IgD-negative memory B cell (primary cell): ENCODE results near the gene GABRA6. TPM values are rescaled to one million over a fixed set of nuclear protein-coding genes. Genes with fewer than 3 reads are reported as not detected.
"Not testable (repeated sequence)": the region's sequence is repeated elsewhere in the genome, so short reads cannot be mapped to it uniquely, and the experiment has no call there.

ENCODE experiments used
- H3K27ac Mint-ChIP-seq, 3 donors: one replicate each; pipeline ENCODE4 v1.8.0; 2020 to 2022; ENCODE audit warnings: mild to moderate bottlenecking in 3 of 3, mixed read lengths in 3 of 3, moderate library complexity in 1 of 3
- H3K27me3 Mint-ChIP-seq: one replicate; pipeline ENCODE4 v1.8.0; 2021; ENCODE audit warnings: mixed read lengths
- H3K36me3 Mint-ChIP-seq: one replicate; pipeline ENCODE4 v1.8.0; 2020; ENCODE audit warnings: mild to moderate bottlenecking, mixed read lengths
- H3K4me1 Mint-ChIP-seq, 3 donors: one replicate each; pipeline ENCODE4 v1.8.0; 2020 to 2022; ENCODE audit warnings: mixed read lengths in 3 of 3, mild to moderate bottlenecking in 1 of 3
- H3K4me3 Mint-ChIP-seq, 4 donors: one replicate each; pipeline ENCODE4 v1.8.0; 2020 to 2022; ENCODE audit warnings: mild to moderate bottlenecking in 4 of 4, mixed read lengths in 4 of 4, moderate library complexity in 3 of 4
- H3K9me3 Mint-ChIP-seq, 3 donors: one replicate each; pipeline ENCODE4 v1.8.0; 2020 to 2021; ENCODE audit warnings: mixed read lengths in 3 of 3, mild to moderate bottlenecking in 1 of 3
- polyA plus RNA-seq: library from polyadenylated mRNA; unstranded; fragments of 300-500 nt; fragmentation: Illumina TruSeq; gene quantifications from one replicate; pipeline ENCODE4 v1.2.3, GENCODE V29; 2021

GABRA6 gene
- not detected for polyA plus RNA-seq

DNA sequence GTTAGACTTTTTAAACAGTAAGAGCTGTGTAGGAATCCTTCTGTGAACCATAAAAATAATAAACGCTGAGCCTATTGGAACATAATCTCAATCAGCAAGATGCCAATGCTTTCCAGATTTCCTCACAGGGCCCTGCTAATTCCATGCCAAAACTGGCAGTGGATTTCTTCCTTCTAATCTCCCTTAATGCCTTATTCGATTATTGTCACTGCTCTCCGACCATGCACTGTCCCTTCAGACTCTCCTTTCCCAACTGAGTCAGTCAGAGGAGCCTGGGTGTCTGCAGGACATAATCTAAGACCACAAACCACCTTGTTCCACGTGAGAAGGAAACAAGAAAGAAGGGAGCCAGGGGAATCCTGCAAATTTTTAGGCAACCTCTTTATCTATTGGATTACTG, at the start of gene GABRA6:
TSS of gene GABRA6 (plus strand) at position 261 of the 400 bp plus-strand sequence. CDS start 269 bp downstream, outside the sequence.
- no peak within 1 kb of the TSS for H3K27ac Mint-ChIP-seq
- H3K9me3 Mint-ChIP-seq: peaks cover 2 to 7% (median 4%) of the 10 kb centered on the region in 3 donors
- H3K4me3 Mint-ChIP-seq: no peak within 1 kb of the TSS

DNA sequence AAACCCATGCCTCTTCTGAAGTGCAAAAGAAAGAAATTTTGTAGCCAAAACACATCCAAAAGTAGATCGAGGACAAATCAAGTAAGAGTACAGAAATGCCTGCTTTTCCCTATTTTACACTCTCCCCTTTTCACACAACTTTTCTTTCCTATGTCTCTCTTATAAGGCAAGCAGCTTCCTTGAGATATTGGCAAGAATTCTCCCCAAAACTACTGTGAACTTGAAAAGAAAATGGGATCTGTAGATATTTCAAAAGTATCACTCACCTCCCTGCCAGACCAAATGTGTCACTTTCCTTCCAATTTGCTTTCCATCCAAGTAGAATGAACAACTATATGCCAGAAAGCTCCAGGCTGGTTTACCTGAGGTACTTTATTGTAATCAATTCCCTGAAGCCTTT, 47.9 kb upstream of the GABRA6 start:
- Mint-ChIP-seq H3K27ac (no peak overlapping the region), H3K27me3 (no peaks in the 10 kb centered on the region), H3K4me1 (no peaks in the 10 kb centered on the region), H3K9me3 (peaks cover 2 to 6% (median 4%) of the 10 kb centered on the region in 3 donors), H3K4me3 (no peak overlapping the region), H3K36me3 (no peaks in the 10 kb centered on the region)

More for the DNA sequence above, at the start of gene GABRA6:
- Mint-ChIP-seq H3K36me3 (no peaks in the 10 kb centered on the region), H3K4me1 (no peaks in the 10 kb centered on the region), H3K27me3 (no peaks in the 10 kb centered on the region)

DNA sequence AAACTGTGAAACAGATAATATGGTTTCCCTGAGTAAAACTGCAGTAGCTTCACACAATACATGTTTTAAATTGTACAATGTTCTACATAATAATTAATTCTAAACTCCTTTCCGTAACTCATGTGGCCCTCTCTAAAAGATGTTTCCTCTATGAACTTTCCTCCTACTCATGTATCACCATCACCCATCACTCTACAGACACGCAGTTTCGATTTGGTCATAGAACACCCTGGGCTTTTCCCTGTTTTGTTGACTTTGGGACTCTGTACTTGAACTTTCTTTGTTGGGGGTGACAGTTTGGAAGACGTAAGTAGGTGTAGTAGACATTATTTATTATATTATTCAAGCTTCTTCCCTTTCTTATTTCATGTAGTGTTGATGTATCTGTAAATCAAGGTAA, 44.1 kb upstream of the GABRA6 start:
- Mint-ChIP-seq H3K4me3 (no peak overlapping the region), H3K4me1 (no peaks in the 10 kb centered on the region), H3K27ac (no peak overlapping the region), H3K36me3 (no peaks in the 10 kb centered on the region), H3K27me3 (no peaks in the 10 kb centered on the region), H3K9me3 (peaks cover 2 to 7% (median 5%) of the 10 kb centered on the region in 3 donors)

DNA sequence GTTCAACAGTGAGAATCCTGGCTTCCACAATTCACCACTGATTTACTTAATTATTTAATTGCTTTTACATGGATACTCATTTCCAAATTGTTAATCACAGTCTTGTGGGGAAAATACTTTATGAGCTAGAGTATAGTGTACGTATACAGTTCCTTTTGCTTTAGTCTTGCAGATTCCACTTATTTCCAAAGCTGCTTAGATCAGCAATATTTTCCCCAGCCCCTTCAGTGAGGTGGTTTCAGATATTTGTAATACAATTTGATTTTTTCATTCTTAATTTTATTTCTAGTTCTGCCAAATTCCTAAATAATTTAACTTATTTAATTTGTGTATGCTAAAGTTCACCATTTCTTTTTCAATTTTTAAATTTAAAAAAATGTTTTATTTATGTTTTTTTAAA, 40.3 kb upstream of the GABRA6 start:
- H3K27me3 Mint-ChIP-seq: no peaks in the 10 kb centered on the region
- H3K36me3 Mint-ChIP-seq: no peaks in the 10 kb centered on the region
- H3K4me1 Mint-ChIP-seq: no peaks in the 10 kb centered on the region
- peaks cover 3 to 5% (median 5%) of the 10 kb centered on the region in 3 donors for H3K9me3 Mint-ChIP-seq
- no peak overlapping the region for H3K27ac Mint-ChIP-seq
- no peak overlapping the region for H3K4me3 Mint-ChIP-seq

DNA sequence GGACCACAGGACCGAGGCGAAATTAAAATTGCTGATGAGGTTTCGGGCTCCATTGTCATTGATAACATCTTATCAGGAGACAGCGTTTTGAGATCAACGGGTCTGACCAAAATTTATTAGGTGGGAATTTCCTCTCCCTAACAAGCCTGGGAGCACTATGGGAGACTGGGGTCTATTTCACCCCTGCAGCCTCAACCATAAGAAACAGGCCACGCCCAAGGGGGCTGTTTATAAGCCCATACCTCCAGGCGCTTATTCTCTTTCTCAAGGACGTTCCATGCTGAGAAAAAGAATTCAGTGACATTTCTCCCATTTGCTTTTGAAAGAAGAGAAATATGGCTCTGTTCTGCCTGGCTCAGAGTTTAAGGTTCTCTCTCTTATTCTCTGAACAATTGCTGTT, 33.6 kb upstream of the GABRA6 start:
- H3K4me1 Mint-ChIP-seq, H3K27me3 Mint-ChIP-seq, H3K4me3 Mint-ChIP-seq, H3K36me3 Mint-ChIP-seq, H3K27ac Mint-ChIP-seq: not testable (repeated sequence)
- H3K9me3 Mint-ChIP-seq: peaks cover 4 to 14% (median 13%) of the 10 kb centered on the region in 3 donors

DNA sequence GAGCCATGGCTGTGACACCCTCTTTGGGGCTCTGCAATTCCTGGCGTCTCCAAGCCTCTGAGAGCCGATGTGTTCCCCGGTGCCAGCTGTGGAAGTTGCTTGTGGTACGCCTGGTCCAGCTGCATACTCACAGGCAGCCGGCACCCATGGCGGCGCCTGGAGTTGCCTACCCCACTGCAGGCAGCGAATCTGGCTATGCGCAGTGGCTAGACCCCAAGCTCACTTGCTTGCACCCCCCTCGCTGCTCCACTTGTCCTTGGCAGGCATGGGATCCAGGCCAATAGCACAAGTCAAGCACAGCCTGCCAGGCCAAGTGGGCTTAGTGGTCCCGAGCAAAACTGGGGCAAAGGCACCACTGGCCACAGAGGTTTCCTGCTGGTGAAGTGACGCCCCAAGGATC, 24.7 kb upstream of the GABRA6 start:
- no peaks in the 10 kb centered on the region for H3K27me3 Mint-ChIP-seq
- no peaks in the 10 kb centered on the region for H3K4me1 Mint-ChIP-seq
- H3K27ac Mint-ChIP-seq: no peak overlapping the region
- H3K4me3 Mint-ChIP-seq: no peak overlapping the region
- H3K9me3 Mint-ChIP-seq: peaks cover 0 to 4% (median 1%) of the 10 kb centered on the region in 3 donors
- H3K36me3 Mint-ChIP-seq: no peaks in the 10 kb centered on the region

DNA sequence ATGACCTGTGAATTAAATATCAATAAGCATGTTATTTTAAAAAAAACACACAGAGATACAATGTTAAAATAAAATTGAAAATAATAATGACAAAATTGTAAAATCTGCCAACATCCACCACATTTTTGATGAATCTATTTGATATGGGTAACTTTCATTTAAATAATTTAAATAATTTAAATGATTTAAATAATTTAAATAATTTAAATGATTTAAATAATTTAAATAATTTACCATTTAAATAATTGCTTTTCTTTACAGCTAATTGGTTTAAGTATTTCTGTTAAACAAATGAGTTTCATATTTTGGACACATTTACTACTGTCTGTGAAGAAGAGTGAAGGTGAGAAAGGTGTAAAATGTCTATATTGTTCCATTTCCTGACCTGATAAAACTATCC, 22.1 kb upstream of the GABRA6 start:
- Mint-ChIP-seq H3K9me3 (peaks cover 0 to 4% (median 1%) of the 10 kb centered on the region in 3 donors), H3K27ac (no peak overlapping the region), H3K4me1 (no peaks in the 10 kb centered on the region), H3K27me3 (no peaks in the 10 kb centered on the region), H3K4me3 (no peak overlapping the region), H3K36me3 (no peaks in the 10 kb centered on the region)

DNA sequence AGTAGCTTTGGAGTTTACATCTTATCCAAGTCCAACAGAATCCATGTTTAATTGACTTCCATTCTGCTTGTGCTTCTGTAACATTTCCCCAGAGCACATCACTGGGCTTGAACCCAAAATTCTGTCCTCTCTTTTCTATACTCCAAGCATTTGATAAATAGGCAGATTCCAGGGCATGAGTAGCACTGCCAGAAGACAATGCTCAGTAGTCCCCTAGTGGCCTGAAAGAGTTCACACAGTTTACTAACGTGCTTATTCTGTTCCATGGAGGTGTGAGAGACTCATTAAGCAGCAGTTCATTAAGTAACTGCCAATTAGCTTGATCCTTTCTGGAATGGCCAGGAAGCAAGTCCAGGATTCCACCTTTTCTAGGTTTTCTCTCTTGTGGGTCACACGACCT, 9.4 kb upstream of the GABRA6 start:
- H3K4me1 Mint-ChIP-seq: no peaks in the 10 kb centered on the region
- H3K27ac Mint-ChIP-seq: no peak overlapping the region
- H3K36me3 Mint-ChIP-seq: no peaks in the 10 kb centered on the region
- H3K9me3 Mint-ChIP-seq: peaks cover 0 to 2% (median 0%) of the 10 kb centered on the region in 3 donors
- no peaks in the 10 kb centered on the region for H3K27me3 Mint-ChIP-seq
- H3K4me3 Mint-ChIP-seq: no peak overlapping the region

DNA sequence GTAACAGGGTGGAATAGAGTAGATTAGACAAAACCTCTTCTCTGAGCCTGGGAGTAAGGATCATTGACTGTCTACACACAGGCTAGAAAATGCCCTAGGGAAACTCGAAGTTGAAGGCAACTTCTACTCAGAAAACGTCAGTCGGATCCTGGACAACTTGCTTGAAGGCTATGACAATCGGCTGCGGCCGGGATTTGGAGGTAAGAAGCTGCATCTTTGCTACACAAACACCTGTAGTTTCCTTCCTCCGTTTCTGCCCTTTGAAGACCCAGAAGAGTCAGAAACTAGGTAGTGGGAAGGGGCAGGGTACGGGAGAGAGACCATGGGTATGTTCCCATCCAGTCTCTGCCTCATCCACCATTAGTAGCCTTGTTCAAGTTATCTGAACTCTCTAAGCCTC, 628 bp downstream of the GABRA6 start:
- no peaks in the 10 kb centered on the region for H3K27me3 Mint-ChIP-seq
- H3K27ac Mint-ChIP-seq: no peak overlapping the region
- peaks cover 2 to 7% (median 4%) of the 10 kb centered on the region in 3 donors for H3K9me3 Mint-ChIP-seq
- H3K36me3 Mint-ChIP-seq: no peaks in the 10 kb centered on the region
- H3K4me3 Mint-ChIP-seq: no peak overlapping the region
- H3K4me1 Mint-ChIP-seq: no peaks in the 10 kb centered on the region

DNA sequence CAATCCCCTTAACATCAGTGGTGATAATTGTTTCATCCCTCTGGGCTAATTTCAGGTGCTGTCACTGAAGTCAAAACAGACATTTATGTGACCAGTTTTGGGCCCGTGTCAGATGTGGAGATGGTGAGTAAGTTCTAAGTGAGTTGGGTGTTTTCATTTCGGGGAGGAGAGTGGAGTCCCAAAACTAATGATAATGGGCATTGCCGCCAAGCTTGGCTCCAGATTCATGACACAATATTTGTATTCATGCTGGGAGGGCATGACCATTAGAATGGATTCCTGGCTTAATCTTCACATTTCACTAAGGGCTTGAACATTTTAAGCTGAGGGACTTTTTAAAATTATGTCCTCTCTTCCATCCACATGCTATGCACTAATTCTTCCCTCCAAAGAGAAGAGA, 1.4 kb downstream of the GABRA6 start:
- Mint-ChIP-seq H3K9me3 (peaks cover 2 to 7% (median 4%) of the 10 kb centered on the region in 3 donors), H3K4me3 (no peak overlapping the region), H3K27me3 (no peaks in the 10 kb centered on the region), H3K27ac (peak overlapping the region in 1 of 3 donors; percentile 60), H3K4me1 (no peaks in the 10 kb centered on the region), H3K36me3 (no peaks in the 10 kb centered on the region)

DNA sequence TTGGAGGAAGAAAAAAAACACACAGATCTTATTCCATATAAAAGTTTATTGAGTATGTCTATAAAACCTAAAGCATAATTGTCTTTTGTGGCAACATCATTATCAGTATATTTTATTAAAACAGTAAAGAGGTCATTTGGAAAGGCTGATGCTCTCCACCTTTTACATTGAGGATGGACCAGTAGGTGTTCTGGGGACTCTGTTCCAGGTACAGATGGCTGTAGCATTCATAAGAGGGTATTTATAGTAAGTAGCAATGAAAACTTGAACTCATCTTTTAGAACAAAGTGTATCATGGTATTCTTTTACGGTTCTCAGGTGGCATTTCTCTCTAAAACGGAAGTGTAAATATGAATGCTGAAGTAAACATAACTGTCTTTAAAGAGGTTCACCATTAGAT, 1.8 kb downstream of the GABRA6 start:
- no peak overlapping the region for H3K4me3 Mint-ChIP-seq

DNA sequence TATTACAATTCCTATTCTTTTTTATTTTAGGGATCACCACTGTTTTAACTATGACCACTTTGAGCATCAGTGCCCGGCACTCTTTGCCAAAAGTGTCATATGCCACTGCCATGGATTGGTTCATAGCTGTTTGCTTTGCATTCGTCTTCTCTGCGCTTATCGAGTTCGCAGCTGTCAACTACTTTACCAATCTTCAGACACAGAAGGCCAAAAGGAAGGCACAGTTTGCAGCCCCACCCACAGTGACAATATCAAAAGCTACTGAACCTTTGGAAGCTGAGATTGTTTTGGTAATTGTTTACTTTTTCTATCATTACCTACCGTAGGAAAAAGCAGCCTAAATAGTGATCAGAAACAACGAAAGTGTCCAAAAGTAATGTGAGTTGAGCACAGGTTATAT, 6.4 kb downstream of the GABRA6 start:
- no peak overlapping the region for H3K27ac Mint-ChIP-seq
- H3K27me3 Mint-ChIP-seq: no peaks in the 10 kb centered on the region
- H3K4me3 Mint-ChIP-seq: no peak overlapping the region
- H3K4me1 Mint-ChIP-seq: no peaks in the 10 kb centered on the region
- H3K9me3 Mint-ChIP-seq: no peaks in the 10 kb centered on the region
- no peaks in the 10 kb centered on the region for H3K36me3 Mint-ChIP-seq

More for the DNA sequence above, 1.8 kb downstream of the GABRA6 start:
- Mint-ChIP-seq H3K4me1 (no peaks in the 10 kb centered on the region), H3K9me3 (peaks cover 2 to 7% (median 4%) of the 10 kb centered on the region in 3 donors), H3K27me3 (no peaks in the 10 kb centered on the region), H3K36me3 (no peaks in the 10 kb centered on the region), H3K27ac (no peak overlapping the region)

DNA sequence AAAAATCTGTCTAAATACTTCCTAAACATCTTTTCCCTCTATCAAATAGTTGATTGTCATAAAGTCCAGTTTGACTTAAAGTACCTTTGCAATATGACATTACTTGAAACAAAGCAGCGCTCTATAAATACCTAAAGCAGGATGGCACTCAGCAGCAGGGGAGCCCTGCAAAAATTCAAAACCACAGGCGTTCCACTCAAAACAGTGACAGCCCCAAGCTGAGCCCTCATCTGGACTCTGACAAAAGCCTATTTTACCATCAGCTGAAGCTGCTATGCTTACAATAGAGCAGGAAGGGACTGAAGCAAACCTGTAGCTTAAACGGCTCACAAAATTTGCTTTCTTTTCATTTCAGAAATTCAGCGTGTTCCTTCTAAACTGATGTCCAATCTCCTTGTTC, 11.5 kb downstream of the GABRA6 start:
- Mint-ChIP-seq H3K9me3 (no peaks in the 10 kb centered on the region), H3K4me1 (no peaks in the 10 kb centered on the region), H3K36me3 (no peaks in the 10 kb centered on the region), H3K27me3 (no peaks in the 10 kb centered on the region), H3K27ac (no peak overlapping the region), H3K4me3 (no peak overlapping the region)

DNA sequence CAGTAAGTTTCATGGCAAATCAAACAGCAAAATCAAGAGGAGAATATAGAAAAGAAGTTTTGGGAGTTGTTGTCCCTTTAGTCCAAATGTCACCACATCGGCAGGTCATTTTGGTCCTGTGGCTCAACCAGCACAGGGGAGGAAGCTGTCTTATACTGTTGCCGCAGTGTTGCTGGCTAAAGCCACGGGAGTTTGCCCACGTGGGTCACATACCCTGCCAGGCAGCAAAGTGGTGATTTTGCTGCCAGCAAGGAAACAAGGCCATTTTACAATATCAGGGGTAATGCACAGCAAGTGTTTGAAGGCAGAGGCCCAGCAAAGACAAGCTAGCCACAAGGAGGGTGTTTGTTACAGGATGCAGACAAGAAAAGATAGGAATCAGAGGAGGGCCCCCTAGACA, 14.5 kb downstream of the GABRA6 start:
- no peaks in the 10 kb centered on the region for H3K27me3 Mint-ChIP-seq
- H3K9me3 Mint-ChIP-seq: peaks cover 0 to 2% (median 1%) of the 10 kb centered on the region in 3 donors
- H3K4me3 Mint-ChIP-seq: no peak overlapping the region
- H3K36me3 Mint-ChIP-seq: no peaks in the 10 kb centered on the region
- H3K27ac Mint-ChIP-seq: no peak overlapping the region
- H3K4me1 Mint-ChIP-seq: no peaks in the 10 kb centered on the region

DNA sequence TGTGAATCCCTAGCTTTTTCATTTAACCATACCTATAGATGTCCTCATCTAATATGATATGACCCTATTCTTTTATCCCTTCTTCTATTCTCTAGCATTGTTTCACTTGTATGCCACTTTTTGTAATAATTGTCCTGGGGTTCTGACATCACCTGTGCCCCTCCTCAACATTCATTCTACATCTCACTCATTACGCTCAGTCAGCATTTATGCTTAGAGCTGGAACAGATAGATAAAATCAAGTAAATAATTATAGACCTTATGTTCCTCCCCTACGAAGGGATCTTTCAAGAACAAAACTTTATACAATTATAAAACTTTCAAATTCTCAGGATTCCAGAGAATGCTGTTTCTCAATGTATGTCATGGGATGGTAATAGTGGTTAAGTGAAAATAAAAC, 18.0 kb downstream of the GABRA6 start:
- H3K27me3 Mint-ChIP-seq: no peaks in the 10 kb centered on the region
- no peaks in the 10 kb centered on the region for H3K36me3 Mint-ChIP-seq
- H3K4me3 Mint-ChIP-seq: no peak overlapping the region
- H3K4me1 Mint-ChIP-seq: peaks cover 0 to 2% (median 0%) of the 10 kb centered on the region in 3 donors
- H3K27ac Mint-ChIP-seq: no peak overlapping the region
- peaks cover 0 to 2% (median 1%) of the 10 kb centered on the region in 3 donors for H3K9me3 Mint-ChIP-seq

DNA sequence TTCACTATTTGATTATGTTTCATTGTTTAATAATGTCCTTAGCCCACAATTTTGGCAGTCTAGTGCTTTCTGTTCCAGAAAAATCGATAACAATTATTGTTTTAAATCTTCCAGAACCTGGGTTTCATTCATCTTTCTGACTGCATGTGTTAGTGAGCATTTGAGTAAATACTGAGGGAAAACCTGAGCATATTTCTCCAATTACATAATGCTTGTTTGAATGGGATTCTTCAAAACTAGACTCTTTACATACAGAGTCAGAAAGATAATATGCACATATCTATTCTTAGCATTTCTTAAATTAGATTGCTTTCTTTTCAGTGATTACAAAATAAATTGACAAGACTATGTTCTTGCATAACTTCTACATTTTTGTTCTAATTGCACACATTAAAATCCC, 21.9 kb downstream of the GABRA6 start:
- peaks cover 0 to 2% (median 1%) of the 10 kb centered on the region in 3 donors for H3K9me3 Mint-ChIP-seq
- H3K36me3 Mint-ChIP-seq: no peaks in the 10 kb centered on the region
- H3K27me3 Mint-ChIP-seq: no peaks in the 10 kb centered on the region
- no peak overlapping the region for H3K4me3 Mint-ChIP-seq
- no peak overlapping the region for H3K27ac Mint-ChIP-seq
- peaks cover 0 to 2% (median 0%) of the 10 kb centered on the region in 3 donors for H3K4me1 Mint-ChIP-seq

DNA sequence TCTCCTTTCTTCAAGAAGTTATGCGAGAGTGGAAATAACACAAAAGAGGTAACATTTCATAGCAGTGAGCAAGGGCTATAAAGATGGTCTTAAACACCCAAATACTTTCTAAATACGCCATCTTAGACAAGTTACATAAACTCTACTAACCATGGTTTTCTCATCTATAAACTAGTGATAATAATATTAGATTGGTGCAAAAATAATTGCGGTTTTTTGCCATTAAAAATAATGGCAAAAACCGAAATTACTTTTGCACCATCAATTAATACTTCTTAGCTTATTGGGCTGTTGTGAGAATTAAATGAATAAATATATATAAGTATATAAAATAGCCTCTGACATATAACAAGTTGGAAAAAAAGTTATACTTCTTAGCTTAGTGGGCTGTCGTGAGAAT, 23.7 kb downstream of the GABRA6 start:
- Mint-ChIP-seq H3K27ac (no peak overlapping the region), H3K27me3 (no peaks in the 10 kb centered on the region), H3K9me3 (peaks cover 0 to 3% (median 0%) of the 10 kb centered on the region in 3 donors), H3K4me1 (peaks cover 0 to 2% (median 0%) of the 10 kb centered on the region in 3 donors), H3K36me3 (no peaks in the 10 kb centered on the region), H3K4me3 (no peak overlapping the region)
